Smooth muscle cell (in vitro differentiated cells): ENCODE measurements around the gene TUBGCP2. TPM values are rescaled to one million over a fixed set of nuclear protein-coding genes. Genes with fewer than 3 reads are reported as not detected.

ENCODE experiments used
- DNase-seq: peaks from one replicate; lab custom pipeline; 2025; ENCODE audit not compliant: unreplicated experiment; lab: John Stamatoyannopoulos, UW
- H2AFZ ChIP-seq: fragments of 200-600 bp; sonication (generic); 2 replicates; pipeline ENCODE4 v1.6.0; 2016; ENCODE audit warnings: antibody characterized with exemption, low read depth, mild to moderate bottlenecking
- H3F3A ChIP-seq: fragments of 200-600 bp; sonication (generic); 2 replicates; pipeline ENCODE4 v1.6.0; 2017; ENCODE audit warnings: antibody characterized with exemption, low read depth
- H3K27ac ChIP-seq: fragments of 200-600 bp; sonication (generic); 2 replicates; pipeline ENCODE4 v1.5.1; 2016; ENCODE audit warnings: low read depth, mild to moderate bottlenecking
- H3K27me3 ChIP-seq: fragments of 200-600 bp; sonication (generic); 2 replicates; pipeline ENCODE4 v1.6.1; 2016; ENCODE audit warnings: low read depth, mild to moderate bottlenecking
- H3K36me3 ChIP-seq: fragments of 200-600 bp; sonication (generic); 2 replicates; pipeline ENCODE4 v1.5.1; 2016; ENCODE audit warnings: low read depth
- H3K4me1 ChIP-seq: fragments of 200-600 bp; sonication (generic); 2 replicates; pipeline ENCODE4 v1.5.1; 2016; ENCODE audit warnings: low read depth
- H3K4me2 ChIP-seq: fragments of 200-600 bp; sonication (generic); 2 replicates; pipeline ENCODE4 v1.6.0; 2016; ENCODE audit warnings: mild to moderate bottlenecking
- H3K4me3 ChIP-seq: fragments of 200-600 bp; sonication (generic); 2 replicates; pipeline ENCODE4 v1.5.1; 2016; ENCODE audit warnings: mild to moderate bottlenecking
- H3K79me2 ChIP-seq: fragments of 200-600 bp; sonication (generic); 2 replicates; pipeline ENCODE4 v1.6.0; 2016; ENCODE audit warnings: low read depth, mild to moderate bottlenecking
- H3K9ac ChIP-seq: fragments of 200-600 bp; sonication (generic); 2 replicates; pipeline ENCODE4 v1.6.0; 2016; ENCODE audit warnings: low read depth
- H3K9me3 ChIP-seq: fragments of 200-600 bp; sonication (generic); replicated peaks from 2 replicates; pipeline ENCODE4 v1.5.1; 2016; ENCODE audit warnings: low read depth
- H4K20me1 ChIP-seq: fragments of 200-600 bp; sonication (generic); 2 replicates; pipeline ENCODE4 v1.6.0; 2016; ENCODE audit warnings: low read depth
- CTCF ChIP-seq: fragments of 200-600 bp; sonication (generic); IDR thresholded peaks from 2 replicates; pipeline ENCODE4 v1.5.1; 2017; ENCODE audit warnings: borderline replicate concordance, mild to moderate bottlenecking, antibody characterized with exemption; ENCODE audit not compliant: insufficient read depth, poor library complexity, severe bottlenecking
- WGBS: methylation state at CpG from one replicate; pipeline ENCODE4 v1.1.7; 2016; ENCODE audit warnings: low lambda C conversion rate; 5-methylcytosine and 5-hydroxymethylcytosine counted together
- polyA plus RNA-seq: library from polyadenylated mRNA; unstranded; fragments of >200 nt; fragmentation: Nextera tagmentation; extraction: Ambion mirVana; gene quantifications from 2 replicates; pipeline ENCODE4 v1.2.1, GENCODE V29; 2016
- total RNA-seq: library from RNA; depleted of rRNA; stranded (reverse); fragments of >200 nt; gene quantifications from 2 replicates; pipeline ENCODE4 v1.2.3, GENCODE V29; 2014

TUBGCP2 gene
- total and polyA plus RNA-seq, 2 experiments from 2014 or later, result 39.5 to 40.5 TPM

GRCh38 chr10:133231244-133231945, 77.3 kb downstream of the TUBGCP2 start:
- TF ChIP-seq CTCF, result no peak
- no peaks in the 10 kb centered on the region for H3K36me3 ChIP-seq
- no peak overlapping the region for H2AFZ ChIP-seq
- no peaks in the 10 kb centered on the region for H4K20me1 ChIP-seq
- no peak overlapping the region for H3K4me3 ChIP-seq
- H3K4me1 ChIP-seq, result peaks cover 5% of the 10 kb centered on the region
- no peaks in the 10 kb centered on the region for H3K9me3 ChIP-seq
- WGBS, result 38% methylated on average over 36 of the region's 44 CpGs
- peaks cover 90% of the 10 kb centered on the region for H3K27me3 ChIP-seq
- H3K9ac ChIP-seq, result no peak overlapping the region
- no peaks in the 10 kb centered on the region for H3F3A ChIP-seq
- no peak overlapping the region for H3K27ac ChIP-seq
- no peaks in the 10 kb centered on the region for H3K79me2 ChIP-seq
- H3K4me2 ChIP-seq, result no peak overlapping the region
- DNase-seq, result no peak

GRCh38 chr10:133230387-133231195, 78.1 kb downstream of the TUBGCP2 start:
- Histone ChIP-seq H3K4me1 (peaks cover 4% of the 10 kb centered on the region), H2AFZ (no peak overlapping the region), H3K9me3 (no peaks in the 10 kb centered on the region), H3K36me3 (no peaks in the 10 kb centered on the region), H3K9ac (no peak overlapping the region), H3K4me3 (no peak overlapping the region), H3K27me3 (peaks cover 82% of the 10 kb centered on the region), H3K27ac (no peak overlapping the region), H3K4me2 (peak overlapping the region; percentile 54), H4K20me1 (no peaks in the 10 kb centered on the region), H3F3A (no peaks in the 10 kb centered on the region), H3K79me2 (no peaks in the 10 kb centered on the region)
- 3% methylated on average over 43 of the region's 122 CpGs for WGBS
- no peak for DNase-seq
- no peak for TF ChIP-seq CTCF

GRCh38 chr10:133230044-133230361, 78.7 kb downstream of the TUBGCP2 start, which contains the start of gene UTF1:
UTF1 (plus strand) TSS chr10:133230217; CDS start chr10:133230289, 72 bp downstream.
- WGBS, result 1% methylated on average over 20 of the region's 49 CpGs
- Histone ChIP-seq H4K20me1 (no peaks in the 10 kb centered on the region), H3K27me3 (peaks cover 76% of the 10 kb centered on the region), H2AFZ (no peak within 1 kb of the TSS), H3K79me2 (no peaks in the 10 kb centered on the region), H3K9me3 (no peaks in the 10 kb centered on the region), H3F3A (no peaks in the 10 kb centered on the region), H3K9ac (no peak within 1 kb of the TSS), H3K4me1 (no peaks in the 10 kb centered on the region), H3K4me2 (peak within 1 kb of the TSS; percentile 54), H3K4me3 (no peak within 1 kb of the TSS), H3K27ac (no peak within 1 kb of the TSS), H3K36me3 (no peaks in the 10 kb centered on the region)
- TF ChIP-seq CTCF, result no peak
- DNase-seq, result no peak
